Common myeloid progenitor, CD34-positive (primary cell): ENCODE data around the gene DOCK3.

Experiments
- CTCF ChIA-PET: fragments of 350-600 bp; sonication (Branson Sonifier 250); formaldehyde crosslinking; loops from one replicate; lab custom pipeline; 2021; ENCODE audit warnings: antibody characterized with exemption; lab: Charles Lee
- POLR2A ChIA-PET: fragments of 350-600 bp; sonication (Branson Sonifier 250); formaldehyde crosslinking; loops from one replicate; lab custom pipeline; 2021; ENCODE audit warnings: antibody characterized with exemption; lab: Charles Lee
- DNase-seq, 3 donors: peaks; one replicate each; pipeline versions ENCODE4 v3.0.0 to v3.0.0-alpha.2; 2013
- H3K27ac ChIP-seq, 2 experiments: 1 replicate in 1 of 2; 2 replicates in 1 of 2; pipeline ENCODE4 v1.7.0; 2013; ENCODE audit warnings: inconsistent platforms in 2 of 2, low read length in 2 of 2, mild to moderate bottlenecking in 2 of 2, low read depth in 1 of 2, moderate library complexity in 1 of 2; ENCODE audit not compliant: severe bottlenecking in 2 of 2, insufficient read depth in 1 of 2, poor library complexity in 1 of 2
- H3K27me3 ChIP-seq, 5 experiments: replicated peaks in 2 of 5; 1 replicate in 3 of 5; 2 replicates in 2 of 5; pipeline versions ENCODE4 v1.6.1 to v1.7.0; 2013; ENCODE audit warnings: low read length in 4 of 5, mild to moderate bottlenecking in 2 of 5, moderate library complexity in 2 of 5, inconsistent platforms in 1 of 5; ENCODE audit not compliant: insufficient read depth in 5 of 5, control insufficient read depth in 4 of 5
- H3K36me3 ChIP-seq, 4 experiments: 1 replicate in 2 of 4; 2 replicates in 2 of 4; pipeline versions ENCODE4 v1.6.1 to v1.7.0; 2013; ENCODE audit warnings: low read length in 3 of 4, control low read depth in 1 of 4, mild to moderate bottlenecking in 1 of 4; ENCODE audit not compliant: control insufficient read depth in 4 of 4, insufficient read depth in 4 of 4
- H3K4me1 ChIP-seq, 4 experiments: 1 replicate in 3 of 4; 2 replicates in 1 of 4; pipeline versions ENCODE4 v1.6.1 to v1.7.1; 2013; ENCODE audit warnings: low read length in 3 of 4, mild to moderate bottlenecking in 3 of 4, control low read depth in 1 of 4, inconsistent platforms in 1 of 4, moderate library complexity in 1 of 4; ENCODE audit not compliant: control insufficient read depth in 4 of 4, insufficient read depth in 4 of 4; ENCODE audit errors: control extremely low read depth in 1 of 4
- H3K4me3 ChIP-seq, 7 experiments: 1 replicate in 4 of 7; 2 replicates in 3 of 7; pipeline versions ENCODE4 v1.5.1 to v1.7.0; 2013; ENCODE audit warnings: mild to moderate bottlenecking in 7 of 7, low read length in 6 of 7, moderate library complexity in 6 of 7, inconsistent platforms in 2 of 7, low read depth in 2 of 7, control low read depth in 1 of 7; ENCODE audit not compliant: insufficient read depth in 4 of 7, control insufficient read depth in 1 of 7; ENCODE audit errors: extremely low read depth in 1 of 7
- H3K9me3 ChIP-seq, 5 experiments: 1 replicate in 4 of 5; 2 replicates in 1 of 5; pipeline versions ENCODE4 v1.6.1 to v1.7.1; 2013; ENCODE audit warnings: low read length in 4 of 5, mild to moderate bottlenecking in 2 of 5, inconsistent platforms in 1 of 5, low read depth in 1 of 5, moderate library complexity in 1 of 5; ENCODE audit not compliant: control insufficient read depth in 4 of 5, insufficient read depth in 2 of 5; ENCODE audit errors: control extremely low read depth in 1 of 5
- WGBS: methylation state at CpG from one replicate; pipeline ENCODE4 v1.1.5; 2013; ENCODE audit not compliant: insufficient coverage; 5-methylcytosine and 5-hydroxymethylcytosine counted together

Gene DOCK3

GRCh38 chr3:51269466-51269865, 594.7 kb downstream of the DOCK3 start:
- no peak overlapping the region for H3K27ac ChIP-seq
- ChIA-PET POLR2A (no interaction called here), CTCF (no interaction called here)
- H3K9me3 ChIP-seq = no peaks in the 10 kb centered on the region
- DNase-seq = no peak
- H3K4me3 ChIP-seq = no peak overlapping the region
- H3K27me3 ChIP-seq = no peaks in the 10 kb centered on the region
- H3K4me1 ChIP-seq = peaks cover 0 to 2% (median 0%) of the 10 kb centered on the region in 4 experiments
- no peaks in the 10 kb centered on the region for H3K36me3 ChIP-seq

GRCh38 chr3:51270559-51270958, 595.8 kb downstream of the DOCK3 start:
- CTCF ChIA-PET = no interaction called here

GRCh38 chr3:51271172-51271571, 596.4 kb downstream of the DOCK3 start:
- POLR2A ChIA-PET = no interaction called here
- CTCF ChIA-PET = no interaction called here
- Histone ChIP-seq H3K36me3 (no peaks in the 10 kb centered on the region), H3K4me1 (peaks cover 0 to 2% (median 0%) of the 10 kb centered on the region in 4 experiments), H3K9me3 (no peaks in the 10 kb centered on the region), H3K27ac (no peak overlapping the region), H3K4me3 (no peak overlapping the region), H3K27me3 (no peaks in the 10 kb centered on the region)
- DNase-seq = no peak
- WGBS = no CpG with 5 or more reads among the region's 1 CpG

More at GRCh38 chr3:51270559-51270958, 595.8 kb downstream of the DOCK3 start:
- Histone ChIP-seq H3K36me3 (no peaks in the 10 kb centered on the region), H3K4me3 (no peak overlapping the region), H3K4me1 (peaks cover 0 to 2% (median 0%) of the 10 kb centered on the region in 4 experiments), H3K27ac (no peak overlapping the region), H3K27me3 (no peaks in the 10 kb centered on the region), H3K9me3 (no peaks in the 10 kb centered on the region)
- no peak for DNase-seq
- 88% methylated on average over 3 of the region's 3 CpGs for WGBS
- POLR2A ChIA-PET = no interaction called here

GRCh38 chr3:51274052-51274451, 599.3 kb downstream of the DOCK3 start:
- no peaks in the 10 kb centered on the region for H3K9me3 ChIP-seq
- POLR2A ChIA-PET = no interaction called here
- no peaks in the 10 kb centered on the region for H3K27me3 ChIP-seq
- no peak overlapping the region for H3K27ac ChIP-seq
- CTCF ChIA-PET = no interaction called here
- no peak overlapping the region for H3K4me3 ChIP-seq
- no peaks in the 10 kb centered on the region for H3K36me3 ChIP-seq
- WGBS = 100% methylated on average over 1 of the region's 2 CpGs
- DNase-seq = no peak
- peaks cover 0 to 2% (median 0%) of the 10 kb centered on the region in 4 experiments for H3K4me1 ChIP-seq

GRCh38 chr3:51275111-51275805, 600.5 kb downstream of the DOCK3 start:
- POLR2A ChIA-PET = interaction anchor here (0.6 kb wide), 1 partner anchor 545 kb away, joined by 3 read pairs; no protein-coding TSS in a partner anchor
- Histone ChIP-seq H3K36me3 (no peaks in the 10 kb centered on the region), H3K4me1 (peaks cover 0 to 2% (median 0%) of the 10 kb centered on the region in 4 experiments), H3K9me3 (no peaks in the 10 kb centered on the region), H3K4me3 (no peak overlapping the region), H3K27me3 (no peaks in the 10 kb centered on the region), H3K27ac (no peak overlapping the region)
- no peak for DNase-seq
- WGBS = 96% methylated on average over 3 of the region's 5 CpGs
- CTCF ChIA-PET = interaction anchor here (0.9 to 1.3 kb wide), 3 partner anchors 34 to 659 kb away, joined by 3 to 5 read pairs (median 3); no protein-coding TSS in a partner anchor

- DNase-seq = peak in 1 of 3 donors; percentile 9
- no peak overlapping the region for H3K27ac ChIP-seq
- ChIA-PET POLR2A (no interaction called here), CTCF (interaction anchor here (0.9 to 1.3 kb wide), 2 partner anchors 35 kb away, joined by 3 to 5 read pairs; no protein-coding TSS in a partner anchor)
- H3K4me1 ChIP-seq = peaks cover 0 to 2% (median 0%) of the 10 kb centered on the region in 4 experiments
- 100% methylated on average over 1 of the region's 1 CpG for WGBS
- H3K4me3 ChIP-seq = no peak overlapping the region
- no peaks in the 10 kb centered on the region for H3K9me3 ChIP-seq
- no peaks in the 10 kb centered on the region for H3K27me3 ChIP-seq
- no peaks in the 10 kb centered on the region for H3K36me3 ChIP-seq
Observed at GRCh38 chr3:51276046-51276445, 601.3 kb downstream of the DOCK3 start.

GRCh38 chr3:51279448-51279847, 604.7 kb downstream of the DOCK3 start:
- no peak overlapping the region for H3K27ac ChIP-seq
- no peaks in the 10 kb centered on the region for H3K9me3 ChIP-seq
- H3K36me3 ChIP-seq = no peaks in the 10 kb centered on the region
- H3K4me3 ChIP-seq = no peak overlapping the region
- H3K27me3 ChIP-seq = no peaks in the 10 kb centered on the region
- H3K4me1 ChIP-seq = no peaks in the 10 kb centered on the region
- POLR2A ChIA-PET = no interaction called here
- 100% methylated on average over 1 of the region's 2 CpGs for WGBS
- CTCF ChIA-PET = no interaction called here
- DNase-seq = no peak
